Calu3 (cell line): ENCODE results near the gene PNPLA5. TPM values are rescaled to one million over a fixed set of nuclear protein-coding genes. Genes with fewer than 3 reads are reported as not detected.

Source experiments
- BruUV-seq: library from RNA; stranded (reverse); fragments of 400-500 nt; replicated peaks from 2 replicates; lab custom pipeline; 2021; lab: Mats Ljungman, UMichigan
- CTCF ChIA-PET: fragments of 300-600 bp; sonication (Branson Sonifier 250); formaldehyde crosslinking; loops from one replicate; lab custom pipeline; 2022; ENCODE audit warnings: antibody characterized with exemption; lab: Charles Lee
- DNase-seq: peaks from one replicate; pipeline ENCODE4 v3.0.0; 2022
- H3K27ac Mint-ChIP-seq: one replicate; pipeline ENCODE4 v1.8.0; 2022; ENCODE audit warnings: mixed read lengths; ENCODE audit not compliant: unreplicated experiment
- H3K27me3 Mint-ChIP-seq: one replicate; pipeline ENCODE4 v1.8.0; 2022; ENCODE audit warnings: mixed read lengths; ENCODE audit not compliant: unreplicated experiment
- H3K36me3 Mint-ChIP-seq: one replicate; pipeline ENCODE4 v1.8.0; 2022; ENCODE audit warnings: mild to moderate bottlenecking, moderate library complexity, mixed read lengths; ENCODE audit not compliant: insufficient read depth, unreplicated experiment
- H3K4me1 Mint-ChIP-seq: one replicate; pipeline ENCODE4 v1.8.0; 2022; ENCODE audit warnings: mild to moderate bottlenecking, low read depth, mixed read lengths; ENCODE audit not compliant: unreplicated experiment
- H3K4me3 Mint-ChIP-seq: one replicate; pipeline ENCODE4 v1.8.0; 2022; ENCODE audit warnings: mild to moderate bottlenecking, low read depth, moderate library complexity, mixed read lengths; ENCODE audit not compliant: unreplicated experiment
- H3K9me3 Mint-ChIP-seq: one replicate; pipeline ENCODE4 v1.8.0; 2022; ENCODE audit warnings: low read depth, mixed read lengths; ENCODE audit not compliant: unreplicated experiment
- CTCF ChIP-seq: fragments of 200-600 bp; IDR thresholded peaks from one replicate; pipeline ENCODE4 v1.8.0; 2022; ENCODE audit warnings: antibody characterized with exemption; ENCODE audit not compliant: unreplicated experiment
- intact Hi-C: fragments of 100-400 bp; cut with micrococcal nuclease; formaldehyde crosslinking; loops from one replicate; pipeline ENCODE4 v1.10.0; 2022; ENCODE audit not compliant: unreplicated experiment
- total RNA-seq: library from RNA; stranded (reverse); gene quantifications from 2 replicates; pipeline ENCODE4 v1.2.3, GENCODE V29; 2022

Gene PNPLA5
- total RNA-seq, 1 experiment from 2014 or later, result not detected

GRCh38 chr22:43923631-43924464 is 32.0 kb upstream of the PNPLA5 start, which contains the start of gene PNPLA3:
PNPLA3 (plus strand) TSS chr22:43923805; CDS start chr22:43923912, 107 bp downstream.
- H3K4me3 Mint-ChIP-seq, result peak within 1 kb of the TSS; percentile 91
- DNase-seq, result peak; percentile 95
- no peaks in the 10 kb centered on the region for H3K27me3 Mint-ChIP-seq
- CTCF ChIA-PET, result interaction anchor here (0.7 to 1.0 kb wide), 4 partner anchors 10 to 41 kb away, joined by 3 to 5 read pairs (median 4); no protein-coding TSS in a partner anchor
- TF ChIP-seq CTCF, result peak; percentile 25
- intact Hi-C loops, result no loop called here
- no TSS peak for BruUV-seq
- no peaks in the 10 kb centered on the region for H3K9me3 Mint-ChIP-seq
- peak within 1 kb of the TSS; percentile 60 for H3K27ac Mint-ChIP-seq
- peaks cover 31% of the 10 kb centered on the region for H3K36me3 Mint-ChIP-seq
- H3K4me1 Mint-ChIP-seq, result peaks cover 52% of the 10 kb centered on the region

- CTCF ChIA-PET, result interaction anchor here (0.8 to 1.0 kb wide), 3 partner anchors 9 to 40 kb away, joined by 3 to 5 read pairs (median 4); no protein-coding TSS in a partner anchor
- Mint-ChIP-seq H3K4me3 (peak overlapping the region; percentile 91), H3K36me3 (peaks cover 31% of the 10 kb centered on the region), H3K9me3 (no peaks in the 10 kb centered on the region), H3K4me1 (peaks cover 52% of the 10 kb centered on the region), H3K27ac (peak overlapping the region; percentile 27), H3K27me3 (no peaks in the 10 kb centered on the region)
- TF ChIP-seq CTCF, result no peak
- intact Hi-C loops, result no loop called here
- DNase-seq, result no peak
- BruUV-seq, result no TSS peak
Measured at GRCh38 chr22:43923191-43923590, 31.4 kb upstream of the PNPLA5 start.

- H3K4me3 Mint-ChIP-seq, result no peak overlapping the region
- CTCF ChIA-PET, result interaction anchor here (0.6 to 1.7 kb wide), 2 partner anchors 39 to 1916 kb away, joined by 6 to 7 read pairs; no protein-coding TSS in a partner anchor
- no TSS peak for BruUV-seq
- H3K27me3 Mint-ChIP-seq, result no peaks in the 10 kb centered on the region
- H3K27ac Mint-ChIP-seq, result no peak overlapping the region
- DNase-seq, result peak; percentile 15
- H3K36me3 Mint-ChIP-seq, result peaks cover 26% of the 10 kb centered on the region
- peaks cover 52% of the 10 kb centered on the region for H3K4me1 Mint-ChIP-seq
- TF ChIP-seq CTCF, result no peak
- intact Hi-C loops, result no loop called here
- H3K9me3 Mint-ChIP-seq, result no peaks in the 10 kb centered on the region
Measured at GRCh38 chr22:43922123-43922522, 30.3 kb upstream of the PNPLA5 start.

- intact Hi-C loops, result no loop called here
- Mint-ChIP-seq H3K9me3 (no peaks in the 10 kb centered on the region), H3K27me3 (no peaks in the 10 kb centered on the region), H3K4me1 (peaks cover 52% of the 10 kb centered on the region), H3K27ac (peak overlapping the region; percentile 35), H3K36me3 (peaks cover 26% of the 10 kb centered on the region), H3K4me3 (no peak overlapping the region)
- no peak for TF ChIP-seq CTCF
- BruUV-seq, result no TSS peak
- DNase-seq, result peak; percentile 81
- CTCF ChIA-PET, result interaction anchor here (0.6 to 1.7 kb wide), 2 partner anchors 38 to 1816 kb away, joined by 5 to 6 read pairs; no protein-coding TSS in a partner anchor
Measured at GRCh38 chr22:43921370-43921769, 29.6 kb upstream of the PNPLA5 start.
